HUDEP-2 (cell line): ENCODE measurements around the gene YWHAQ.
"Not testable (repeated sequence)": the region's sequence is repeated elsewhere in the genome, so short reads cannot be mapped to it uniquely, and the experiment has no call there.

Experiments used
- DNase-seq, 76 experiments: peaks; one replicate each; lab custom pipeline; 2025; ENCODE audit not compliant: unreplicated experiment in 76 of 76; lab: John Stamatoyannopoulos, UW

YWHAQ gene

DNA sequence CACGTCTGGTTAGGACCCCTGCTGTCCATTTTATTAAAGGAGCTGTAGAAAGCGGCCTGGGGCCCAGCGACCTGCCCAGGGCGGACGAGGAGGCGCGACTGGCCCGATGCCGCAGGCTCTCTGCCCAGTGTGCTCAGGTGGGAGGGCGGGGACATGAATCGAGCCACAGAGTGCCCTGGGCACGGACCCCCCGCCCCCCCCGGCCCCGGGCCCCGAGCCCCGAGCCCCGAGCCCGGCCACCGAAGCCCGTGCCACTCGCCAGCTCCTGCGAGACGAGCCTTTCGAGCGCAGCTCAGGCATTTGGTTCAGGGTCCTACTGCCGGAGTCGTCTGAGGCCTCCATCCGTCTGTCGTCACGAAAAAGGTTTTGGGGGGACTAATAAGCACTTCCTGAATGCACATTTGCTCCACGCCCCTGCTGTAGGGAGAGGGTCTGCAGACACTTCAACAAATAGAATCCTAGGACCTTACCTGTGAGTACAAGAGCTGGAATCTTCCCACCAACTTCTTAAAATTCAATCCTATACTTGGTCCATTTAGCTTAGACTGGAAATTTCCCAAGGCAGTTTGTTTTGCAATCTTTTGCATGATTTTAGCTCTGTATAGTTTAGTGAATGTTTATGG is 74.6 kb downstream of the YWHAQ start:
- DNase-seq: peak in 5 of 76 experiments; percentile 27 to 53 (median 43)

DNA sequence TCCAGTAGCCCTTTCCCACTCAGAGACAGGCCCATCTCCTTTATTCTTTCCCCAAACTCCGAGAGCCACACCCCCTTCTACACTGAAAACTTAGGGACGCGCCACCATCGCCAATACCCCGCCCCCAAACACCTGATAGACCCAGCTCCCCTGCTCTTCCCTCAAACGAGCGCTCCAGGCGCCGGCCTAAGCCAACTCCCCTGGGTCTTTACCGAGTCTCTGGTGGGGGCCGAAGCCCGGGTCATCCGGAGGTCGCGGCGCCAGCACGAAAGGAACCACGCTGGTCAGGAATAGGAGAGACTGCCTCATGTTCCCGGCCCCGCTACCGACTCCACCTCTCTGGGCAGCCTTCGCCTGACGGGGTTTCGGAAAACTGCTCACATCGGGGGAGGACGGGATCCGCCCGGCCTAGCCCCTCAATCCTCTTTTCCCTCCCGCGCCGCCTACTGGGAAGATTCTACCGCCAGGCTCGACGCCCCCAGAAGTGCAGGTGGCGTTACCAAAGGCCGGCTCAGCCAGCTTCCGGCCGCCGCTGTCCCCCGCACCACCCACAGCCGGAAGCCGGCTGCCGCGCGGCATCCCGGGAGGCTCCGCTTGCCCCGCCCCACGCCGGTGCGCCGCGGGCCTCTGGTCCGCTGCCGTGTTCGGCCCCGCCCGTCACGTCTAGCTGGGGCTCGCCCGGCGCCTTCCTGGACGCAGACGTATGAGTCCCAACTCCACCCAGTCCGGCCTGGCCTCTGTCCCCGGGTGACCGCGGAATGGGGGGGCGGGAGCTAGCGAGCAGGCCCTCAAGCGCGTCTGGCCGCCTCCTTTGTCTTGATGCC is 75.3 kb downstream of the YWHAQ start, which contains the start of gene ADAM17:
Gene ADAM17, minus strand, starts transcription at position 534 of the 824 bp plus-strand sequence. Its CDS starts 225 bp downstream, at position 309.
- peak in 75 of 76 experiments; percentile 23 to 95 (median 86) for DNase-seq

DNA sequence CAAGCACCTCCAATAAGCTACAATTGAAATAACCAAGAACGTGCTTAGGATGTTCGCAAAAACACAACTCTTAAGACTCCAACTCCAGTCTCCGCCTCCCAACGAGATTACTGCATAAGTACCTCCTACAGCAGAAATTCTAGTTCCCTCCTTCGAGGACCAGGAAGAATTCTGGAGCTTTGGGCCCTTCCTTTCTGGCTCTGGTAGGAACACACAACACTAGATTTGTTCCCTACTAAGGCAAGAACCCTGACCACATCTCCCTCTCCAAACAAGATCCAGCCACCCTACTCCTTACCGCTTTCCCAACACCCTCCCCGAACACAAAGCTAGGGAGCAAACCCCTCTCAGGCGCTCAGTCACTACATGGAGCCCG is 75.9 kb downstream of the YWHAQ start:
- peak in 8 of 76 experiments; percentile 3 to 43 (median 18) for DNase-seq

- peak in 6 of 76 experiments; percentile 1 to 27 (median 23) for DNase-seq
These were observed 78.3 kb downstream of the YWHAQ start for GRCh38 chr2:9552219-9553178.

DNA sequence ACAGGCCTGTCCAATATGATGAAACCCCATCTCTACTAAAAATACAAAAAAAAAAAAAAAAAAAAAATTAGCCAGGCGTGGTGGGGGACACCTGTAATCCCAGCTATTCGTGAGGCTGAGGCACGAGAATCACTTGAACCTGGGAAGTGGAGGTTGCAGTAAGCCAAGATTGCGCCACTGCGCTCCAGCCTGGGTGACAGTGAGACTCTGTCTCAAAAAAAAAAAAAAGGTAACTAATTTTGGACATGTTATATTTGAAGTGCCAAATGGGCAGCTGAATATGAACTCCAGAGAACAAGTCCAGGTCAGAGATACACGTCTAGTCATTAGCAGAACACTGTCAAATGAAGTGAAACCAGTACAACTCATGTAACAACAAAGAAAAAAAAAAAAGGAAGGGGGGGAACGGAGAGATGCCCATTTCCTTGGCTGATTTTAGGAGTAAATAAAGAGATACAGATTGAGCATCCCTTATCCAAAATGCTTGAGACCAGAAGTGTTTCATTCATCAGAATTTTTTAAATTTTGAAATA is 79.9 kb downstream of the YWHAQ start:
- not testable (repeated sequence) for DNase-seq

GRCh38 chr2:9549420-9549819 is 81.4 kb downstream of the YWHAQ start:
- DNase-seq: no peak

DNA sequence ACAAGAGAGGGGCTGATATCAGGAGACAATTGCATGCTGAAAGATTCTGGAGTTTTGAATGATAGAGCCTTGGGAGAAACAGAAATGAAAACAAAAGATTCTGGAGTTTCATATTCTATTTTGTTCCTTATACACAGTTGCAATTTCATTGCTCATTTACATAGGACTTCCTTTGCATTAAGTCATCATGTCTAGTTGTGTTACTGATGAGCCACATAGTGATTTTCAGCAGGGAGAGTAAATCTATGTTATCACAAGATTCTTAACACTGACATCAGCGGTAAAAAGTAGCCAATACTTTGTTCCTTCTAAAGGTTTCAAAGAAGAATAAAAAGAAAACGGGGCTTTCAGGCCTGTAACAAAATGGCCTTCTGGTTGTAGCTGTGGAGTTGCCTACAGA is 82.3 kb downstream of the YWHAQ start:
- no peak for DNase-seq

DNA sequence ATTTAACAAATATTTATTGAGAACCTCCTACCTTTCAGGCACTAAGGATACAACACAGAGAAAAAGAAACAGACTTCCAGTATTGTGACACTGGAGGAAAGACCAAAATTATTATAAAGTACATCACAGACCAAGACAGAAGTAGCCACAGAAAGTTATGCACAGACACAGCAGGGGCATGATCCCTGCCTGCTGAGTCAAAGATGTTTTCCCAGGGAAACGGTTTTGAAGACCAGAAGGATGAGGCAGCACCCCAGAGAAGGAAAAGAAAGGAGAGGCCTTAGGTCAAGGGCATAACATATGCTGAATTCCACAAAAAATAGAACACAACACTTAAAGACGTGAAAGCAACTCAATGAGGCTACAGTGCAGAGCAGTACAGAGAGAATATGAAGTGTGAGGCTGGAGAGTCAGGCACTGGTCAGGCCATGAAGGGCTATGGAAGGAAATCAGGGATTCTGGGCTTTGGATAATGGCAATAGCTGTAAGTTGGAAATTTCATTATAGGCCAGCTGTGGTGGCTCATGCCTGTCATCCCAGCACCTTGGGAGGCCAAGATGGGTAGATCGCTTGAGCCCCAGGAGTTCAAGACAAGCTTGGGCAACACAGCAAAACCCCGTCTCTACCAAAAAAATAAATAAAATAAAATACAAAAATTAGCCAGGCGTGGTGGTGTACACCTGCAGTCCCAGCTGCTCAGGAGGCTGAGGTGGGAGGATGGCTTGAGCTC is 83.4 kb downstream of the YWHAQ start:
- no peak for DNase-seq

GRCh38 chr2:9545502-9545901 is 85.3 kb downstream of the YWHAQ start:
- no peak for DNase-seq

GRCh38 chr2:9543557-9543956 is 87.2 kb downstream of the YWHAQ start:
- DNase-seq: no peak

DNA sequence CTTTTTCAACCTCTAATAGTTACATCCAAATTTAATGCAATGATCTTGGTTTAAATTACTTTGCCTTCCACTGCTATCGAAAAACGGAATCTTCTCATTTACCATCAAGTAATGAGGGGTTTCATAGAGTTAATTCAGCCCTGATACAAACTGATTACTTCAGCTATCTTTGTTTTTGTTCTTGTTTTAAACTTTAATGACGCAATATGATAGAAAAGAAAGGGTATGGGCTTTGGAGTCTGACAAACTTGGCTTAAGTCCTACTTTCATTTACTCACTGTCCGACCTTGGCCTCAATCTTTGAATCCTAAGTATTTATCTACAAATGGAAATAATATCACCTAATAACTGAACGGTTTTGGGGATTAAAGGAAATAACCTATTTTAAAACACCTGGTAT is 91.3 kb downstream of the YWHAQ start:
- no peak for DNase-seq

DNA sequence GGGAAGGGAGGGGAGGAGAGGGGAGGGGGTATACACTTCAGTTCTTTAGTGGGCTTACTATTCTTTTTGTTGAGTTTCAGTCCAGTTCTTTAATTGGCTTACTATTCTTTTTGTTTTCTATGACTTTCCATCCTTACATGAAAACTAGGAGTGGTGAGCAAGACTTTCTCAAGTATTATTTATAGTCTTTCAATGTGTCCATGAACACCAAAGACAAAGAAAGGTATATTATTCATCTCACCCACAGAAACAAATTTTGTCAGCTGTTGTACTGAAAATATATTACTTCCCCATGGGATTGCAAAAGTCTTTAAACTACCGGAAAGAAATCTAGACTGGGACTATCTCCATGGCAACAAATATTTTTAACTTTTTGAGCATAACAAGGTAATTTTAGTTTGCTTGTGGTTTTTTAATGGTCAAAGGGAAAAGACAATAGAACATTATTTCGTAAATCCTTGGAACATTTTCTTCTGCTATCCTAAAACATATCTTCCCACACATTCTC is 92.7 kb downstream of the YWHAQ start:
- no peak for DNase-seq

DNA sequence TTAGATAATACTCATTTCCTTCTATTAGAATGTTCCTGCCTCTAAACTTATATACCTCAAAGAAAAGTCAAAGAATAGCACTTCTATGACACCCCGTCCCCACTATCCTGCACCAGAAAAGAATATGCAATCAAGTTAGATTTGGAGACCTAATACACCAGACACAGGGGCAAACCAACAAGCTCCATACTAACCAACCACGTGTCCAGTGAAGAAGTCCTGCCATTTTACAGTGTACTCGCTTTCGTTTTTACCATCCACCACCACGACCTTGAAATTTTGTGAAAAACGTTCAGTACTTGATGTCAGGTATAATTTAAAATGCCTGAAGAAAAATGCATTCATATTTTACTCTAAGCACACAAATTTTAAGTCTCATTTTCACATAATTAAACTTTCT is 94.3 kb downstream of the YWHAQ start:
- DNase-seq: no peak

DNA sequence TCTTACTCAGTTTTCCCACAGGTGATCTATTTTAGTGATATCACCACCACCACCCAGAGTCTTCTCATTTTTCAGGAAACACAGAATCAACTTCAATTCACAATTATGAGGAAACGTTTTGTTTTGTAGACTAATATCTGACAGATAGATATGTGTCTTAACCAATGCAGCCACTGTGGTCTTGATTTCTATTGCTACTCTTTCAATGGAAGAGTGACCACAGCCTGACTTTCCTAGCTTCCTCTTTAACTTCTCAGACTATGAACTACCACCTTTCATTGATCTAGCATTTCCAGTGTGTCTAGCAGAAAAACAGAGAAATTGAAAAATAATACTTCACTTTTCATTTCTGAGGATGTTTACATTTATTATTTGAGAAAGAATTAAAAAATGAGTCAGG is 95.6 kb downstream of the YWHAQ start:
- DNase-seq: no peak
